ENCODE measurements around the gene LTF.
A peak's percentile ranks its signal among the peaks of the same experiment; 100 is the strongest.
"Not testable (repeated sequence)": the region's sequence is repeated elsewhere in the genome, so short reads cannot be mapped to it uniquely, and the experiment has no call there.

LTF gene

DNA sequence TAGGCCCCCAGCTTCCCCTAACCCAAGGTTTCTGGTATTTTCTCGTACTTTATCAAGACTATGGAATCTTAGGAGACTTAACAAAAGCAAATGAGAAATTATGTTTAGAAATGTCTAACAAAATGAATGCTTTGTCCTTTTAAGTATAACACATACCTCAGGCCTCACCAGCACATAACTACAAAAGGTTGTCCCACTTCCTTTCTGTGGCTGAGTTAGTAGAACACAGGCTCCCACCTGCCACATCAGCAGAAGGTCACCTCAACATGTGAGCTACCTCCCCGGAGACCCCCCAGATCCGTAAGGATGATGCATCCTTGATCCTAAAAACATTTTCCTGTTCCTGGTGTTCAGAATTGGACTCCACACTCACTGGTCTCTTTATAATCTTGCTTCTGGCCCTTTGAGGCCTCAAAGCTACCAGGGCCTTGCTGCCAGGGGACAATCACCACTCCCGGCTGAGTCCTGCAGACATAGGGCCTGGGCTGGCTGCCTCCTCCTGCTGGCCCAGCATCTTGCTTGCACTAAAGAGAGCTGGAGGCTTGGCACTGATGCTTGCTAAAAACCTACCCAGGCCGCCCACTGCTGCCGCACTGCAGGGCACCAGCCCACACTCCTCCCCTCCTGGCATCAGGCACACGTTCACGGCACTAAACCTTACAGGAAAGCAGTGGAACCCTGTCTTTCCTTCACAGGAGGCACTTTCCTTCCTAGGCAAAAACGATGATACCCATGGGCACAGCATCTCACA is 54.8 kb downstream of the LTF start:
- no peak for DNase-seq (ENCODE audit: low spot score)
- TF ChIP-seq, protein P1, sequence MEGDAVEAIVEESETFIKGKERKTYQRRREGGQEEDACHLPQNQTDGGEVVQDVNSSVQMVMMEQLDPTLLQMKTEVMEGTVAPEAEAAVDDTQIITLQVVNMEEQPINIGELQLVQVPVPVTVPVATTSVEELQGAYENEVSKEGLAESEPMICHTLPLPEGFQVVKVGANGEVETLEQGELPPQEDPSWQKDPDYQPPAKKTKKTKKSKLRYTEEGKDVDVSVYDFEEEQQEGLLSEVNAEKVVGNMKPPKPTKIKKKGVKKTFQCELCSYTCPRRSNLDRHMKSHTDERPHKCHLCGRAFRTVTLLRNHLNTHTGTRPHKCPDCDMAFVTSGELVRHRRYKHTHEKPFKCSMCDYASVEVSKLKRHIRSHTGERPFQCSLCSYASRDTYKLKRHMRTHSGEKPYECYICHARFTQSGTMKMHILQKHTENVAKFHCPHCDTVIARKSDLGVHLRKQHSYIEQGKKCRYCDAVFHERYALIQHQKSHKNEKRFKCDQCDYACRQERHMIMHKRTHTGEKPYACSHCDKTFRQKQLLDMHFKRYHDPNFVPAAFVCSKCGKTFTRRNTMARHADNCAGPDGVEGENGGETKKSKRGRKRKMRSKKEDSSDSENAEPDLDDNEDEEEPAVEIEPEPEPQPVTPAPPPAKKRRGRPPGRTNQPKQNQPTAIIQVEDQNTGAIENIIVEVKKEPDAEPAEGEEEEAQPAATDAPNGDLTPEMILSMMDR (IDR thresholded peaks at IDR 0.05; ENCODE audit: borderline replicate concordance, control extremely low read depth, extremely low read depth, insufficient read depth, missing control alignments) = no peak
- in situ Hi-C loops (cut with MboI; ENCODE audit: low sequenced_read_pairs, unreplicated experiment) = no loop called here

DNA sequence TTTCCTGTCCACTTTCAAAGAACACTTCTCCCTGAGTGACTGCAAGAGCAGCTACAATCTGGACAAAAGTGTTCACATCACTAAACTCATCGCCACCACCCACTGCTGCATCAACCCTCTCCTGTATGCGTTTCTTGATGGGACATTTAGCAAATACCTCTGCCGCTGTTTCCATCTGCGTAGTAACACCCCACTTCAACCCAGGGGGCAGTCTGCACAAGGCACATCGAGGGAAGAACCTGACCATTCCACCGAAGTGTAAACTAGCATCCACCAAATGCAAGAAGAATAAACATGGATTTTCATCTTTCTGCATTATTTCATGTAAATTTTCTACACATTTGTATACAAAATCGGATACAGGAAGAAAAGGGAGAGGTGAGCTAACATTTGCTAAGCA is 55.9 kb downstream of the LTF start:
- TF ChIP-seq, protein P1 (IDR thresholded peaks at IDR 0.05; ENCODE audit: borderline replicate concordance, control extremely low read depth, extremely low read depth, insufficient read depth, missing control alignments) = no peak
- in situ Hi-C loops (cut with MboI; ENCODE audit: low sequenced_read_pairs, unreplicated experiment) = no loop called here
- peak; percentile 1 for DNase-seq (ENCODE audit: low spot score)

DNA sequence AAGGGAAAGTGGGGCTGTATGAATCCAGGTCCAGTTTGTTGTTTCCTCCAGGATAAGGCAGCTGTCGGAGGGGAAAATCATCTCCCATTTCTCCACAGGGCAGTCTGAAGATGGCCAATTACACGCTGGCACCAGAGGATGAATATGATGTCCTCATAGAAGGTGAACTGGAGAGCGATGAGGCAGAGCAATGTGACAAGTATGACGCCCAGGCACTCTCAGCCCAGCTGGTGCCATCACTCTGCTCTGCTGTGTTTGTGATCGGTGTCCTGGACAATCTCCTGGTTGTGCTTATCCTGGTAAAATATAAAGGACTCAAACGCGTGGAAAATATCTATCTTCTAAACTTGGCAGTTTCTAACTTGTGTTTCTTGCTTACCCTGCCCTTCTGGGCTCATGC is 56.7 kb downstream of the LTF start:
- in situ Hi-C loops (cut with MboI; ENCODE audit: low sequenced_read_pairs, unreplicated experiment) = no loop called here
- TF ChIP-seq, protein P1 (IDR thresholded peaks at IDR 0.05; ENCODE audit: borderline replicate concordance, control extremely low read depth, extremely low read depth, insufficient read depth, missing control alignments) = no peak
- DNase-seq (ENCODE audit: low spot score) = no peak

DNA sequence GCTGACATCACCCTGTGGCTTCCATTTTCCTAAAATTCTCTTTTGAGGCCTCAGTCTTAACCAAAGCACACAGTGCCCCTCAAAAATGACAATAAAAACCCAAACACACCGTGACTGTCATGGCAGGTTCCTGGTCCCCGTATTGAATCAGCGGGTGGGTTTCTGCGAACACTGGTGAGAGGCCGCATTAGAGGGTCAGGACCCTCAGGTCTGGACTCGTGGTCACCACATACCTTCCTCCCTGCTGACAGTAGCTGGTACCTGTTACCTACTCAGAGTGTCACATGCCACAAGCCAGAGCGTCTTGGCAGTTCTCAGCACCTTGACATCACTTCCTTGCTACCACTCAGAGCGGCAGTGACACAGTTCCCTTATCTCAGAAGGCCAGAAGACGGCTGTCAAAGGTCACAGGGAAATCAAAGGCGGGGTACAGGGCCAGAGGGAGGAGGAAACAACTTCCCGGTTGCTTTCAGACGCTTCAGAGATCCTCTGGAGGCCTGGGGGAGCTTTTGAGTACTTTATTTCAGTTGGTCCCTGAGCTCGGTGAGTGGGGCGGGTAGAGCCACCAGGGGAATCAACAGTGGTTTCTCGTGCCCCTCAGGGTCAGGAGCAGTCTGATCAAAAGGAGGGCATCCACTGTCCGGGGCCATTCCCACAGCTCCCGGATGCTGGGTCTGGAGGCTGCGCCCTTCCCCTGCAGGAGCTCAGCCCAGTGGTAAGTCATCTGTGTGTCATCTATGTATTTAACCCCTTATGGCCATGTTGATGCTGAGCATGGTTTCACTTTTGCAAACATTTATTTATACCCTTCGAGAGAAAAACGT is 57.7 kb downstream of the LTF start, which contains the start of the genes CCR5AS and CCRL2:
Gene CCR5AS (minus strand): TSS at position 279 of the 824 bp plus-strand sequence.
Gene CCRL2 (plus strand): TSS at position 472 of the 824 bp plus-strand sequence. CDS start 821 bp downstream, outside the sequence.
- in situ Hi-C loops (cut with MboI; ENCODE audit: low sequenced_read_pairs, unreplicated experiment) = no loop called here
- TF ChIP-seq, protein P1 (IDR thresholded peaks at IDR 0.05; ENCODE audit: borderline replicate concordance, control extremely low read depth, extremely low read depth, insufficient read depth, missing control alignments) = no peak
- peak; percentile 58 for DNase-seq (ENCODE audit: low spot score)

DNA sequence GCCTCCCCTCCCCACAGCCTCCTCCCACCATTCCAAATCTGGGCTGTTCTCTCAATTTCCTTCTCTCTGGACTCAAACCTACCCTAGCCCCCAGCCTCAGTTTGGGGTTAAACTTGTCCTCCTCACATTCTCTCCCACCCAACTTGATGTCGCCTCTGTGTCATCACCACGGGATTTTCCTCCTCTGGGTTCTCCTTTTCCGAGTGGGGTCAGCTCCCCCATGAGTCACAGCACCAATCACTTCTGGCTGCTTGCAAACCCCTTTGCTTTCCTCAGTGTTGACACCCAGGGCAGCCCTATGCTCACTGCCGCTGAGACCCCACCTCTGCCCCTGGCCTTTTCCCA is 58.3 kb downstream of the LTF start:
- DNase-seq (ENCODE audit: low spot score) = no peak
- TF ChIP-seq, protein P1 (IDR thresholded peaks at IDR 0.05; ENCODE audit: borderline replicate concordance, control extremely low read depth, extremely low read depth, insufficient read depth, missing control alignments) = no peak
- in situ Hi-C loops (cut with MboI; ENCODE audit: low sequenced_read_pairs, unreplicated experiment) = no loop called here

DNA sequence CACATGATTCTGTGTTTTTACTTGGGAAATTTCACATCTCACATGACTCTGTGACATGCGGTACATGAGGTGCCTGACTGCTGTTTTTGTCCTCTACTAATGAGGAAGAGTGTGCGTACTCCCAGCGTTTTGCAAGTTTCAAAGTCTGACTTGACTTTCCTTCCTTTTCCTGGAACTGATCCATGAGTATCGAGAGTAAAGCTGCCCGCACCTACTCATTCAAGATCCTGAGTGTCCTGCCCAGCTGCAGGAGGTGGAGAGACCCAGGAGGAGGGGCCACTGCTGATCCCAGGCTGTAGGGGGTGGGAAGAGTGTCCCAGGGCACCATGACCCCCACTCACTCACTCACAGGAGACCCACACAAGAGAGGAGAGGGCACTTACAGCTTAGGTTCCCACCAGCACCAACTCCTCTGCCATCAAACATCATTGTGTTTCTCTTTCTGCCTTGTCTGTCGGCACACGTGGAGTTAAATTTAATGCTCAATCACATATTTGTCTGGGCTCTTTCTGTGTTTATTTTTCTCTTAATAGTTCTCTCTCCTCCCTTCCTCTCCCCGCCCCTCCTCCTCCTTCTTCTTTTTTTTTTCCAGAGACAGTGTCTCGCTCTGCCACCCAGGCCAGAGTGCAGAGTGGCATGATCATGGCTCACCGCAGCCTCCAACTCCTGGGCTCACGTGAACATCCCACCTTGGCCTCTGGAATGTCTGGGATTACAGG is 59.2 kb downstream of the LTF start:
- DNase-seq (ENCODE audit: low spot score) = no peak
- TF ChIP-seq, protein P1 (IDR thresholded peaks at IDR 0.05; ENCODE audit: borderline replicate concordance, control extremely low read depth, extremely low read depth, insufficient read depth, missing control alignments) = no peak
- in situ Hi-C loops (cut with MboI; ENCODE audit: low sequenced_read_pairs, unreplicated experiment) = no loop called here

DNA sequence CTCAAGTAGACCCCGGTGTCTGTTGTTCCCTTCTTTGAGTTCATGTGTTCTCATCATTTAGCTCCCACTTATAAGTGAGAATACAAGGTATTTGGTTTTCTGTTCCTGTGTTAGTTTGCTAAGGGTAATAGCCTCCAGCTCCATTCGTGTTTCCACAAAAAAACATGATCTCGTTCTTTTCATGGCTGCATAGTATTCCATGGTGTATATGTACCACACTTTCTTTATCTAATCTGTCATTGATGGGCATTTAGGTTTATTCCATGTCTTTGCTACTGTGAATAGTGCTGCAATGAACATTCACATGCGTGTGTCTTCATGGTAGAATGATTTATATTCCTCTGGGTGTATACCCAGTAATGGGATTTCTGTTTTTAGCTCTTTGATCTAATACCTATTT is 61.8 kb downstream of the LTF start:
- in situ Hi-C loops (cut with MboI; ENCODE audit: low sequenced_read_pairs, unreplicated experiment); DNase-seq (ENCODE audit: low spot score): not testable (repeated sequence)

All from GM13976 (cell line).